ENCODE measurements around the gene PXN. TPM values are rescaled to one million over a fixed set of nuclear protein-coding genes. Genes with fewer than 3 reads are reported as not detected.

PXN gene
- total and polyA plus RNA-seq, 2 of the 13 experiments (the other 11 are each of a cell fraction or from before 2014, with no cell fraction given): 13.6 to 14.2 TPM

DNA sequence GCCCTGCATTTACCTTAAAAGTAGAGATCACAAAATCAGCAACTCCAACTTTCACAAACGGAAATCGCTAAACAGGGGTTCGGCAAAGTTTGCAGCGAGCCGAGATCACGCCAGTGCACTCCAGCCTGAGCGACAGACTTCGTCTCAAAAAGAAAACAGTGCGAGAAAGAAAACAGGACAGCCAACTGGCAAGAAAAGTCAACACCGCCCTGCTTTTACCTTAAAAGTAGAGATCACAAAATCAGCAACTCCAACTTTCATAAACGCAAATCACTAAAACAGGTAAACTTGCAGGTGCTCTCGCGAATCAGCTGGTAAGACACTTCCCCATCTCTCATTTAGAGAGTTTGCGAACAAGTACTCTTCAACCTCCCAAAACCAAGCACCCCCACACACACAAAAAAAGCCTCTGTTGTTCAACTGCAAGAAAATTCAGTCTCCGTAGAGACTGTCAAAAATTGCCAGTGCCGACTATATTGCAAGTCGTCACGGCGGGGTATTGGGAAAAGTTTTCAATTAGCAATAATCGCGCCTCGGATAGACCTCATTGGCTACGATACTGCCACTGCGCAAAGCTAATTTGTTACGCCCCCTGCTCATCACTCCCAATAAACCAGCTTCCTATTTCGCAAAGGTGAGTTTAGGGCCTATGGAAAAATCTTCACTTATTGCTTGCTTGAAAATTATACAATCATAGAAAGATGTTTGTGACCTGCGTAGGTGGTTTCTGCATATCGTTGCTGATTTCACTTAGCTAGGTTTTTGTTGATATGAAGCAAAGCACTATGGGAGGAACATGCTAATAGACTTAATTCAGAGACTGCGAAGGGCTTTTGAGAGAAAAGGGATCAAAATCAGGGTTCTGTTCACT lies 27.4 kb upstream of the PXN start, which contains the start of gene RNU4-1 (continued):
- no peak for TF ChIP-seq FOXO1 (CRISPR knock-in tag; IDR thresholded peaks at IDR 0.05)
- TF ChIP-seq RXRB (CRISPR knock-in tag; IDR thresholded peaks at IDR 0.05; ENCODE audit: borderline replicate concordance): peak; percentile 80
- TF ChIP-seq ATF7 (IDR thresholded peaks at IDR 0.05): no peak
- TF ChIP-seq ATF7 (CRISPR knock-in tag; IDR thresholded peaks at IDR 0.05): no peak; the same call in 1 of the 2 replicates
- TF ChIP-seq ZNF256 (CRISPR knock-in tag; conservative IDR thresholded peaks at IDR 0.05): 0 out of 2 replicates have a peak, but pooled peaks have one; percentile 54
- peak in 1 of 2 experiments; percentile 88; a peak in 2 of 4 replicates for TF ChIP-seq KLF16 (CRISPR knock-in tag; IDR thresholded peaks at IDR 0.05)
- no peak for TF ChIP-seq NFRKB (IDR thresholded peaks at IDR 0.05)
- TF ChIP-seq PITX1 (CRISPR knock-in tag; IDR thresholded peaks at IDR 0.05): no peak
- TF ChIP-seq, protein P1, sequence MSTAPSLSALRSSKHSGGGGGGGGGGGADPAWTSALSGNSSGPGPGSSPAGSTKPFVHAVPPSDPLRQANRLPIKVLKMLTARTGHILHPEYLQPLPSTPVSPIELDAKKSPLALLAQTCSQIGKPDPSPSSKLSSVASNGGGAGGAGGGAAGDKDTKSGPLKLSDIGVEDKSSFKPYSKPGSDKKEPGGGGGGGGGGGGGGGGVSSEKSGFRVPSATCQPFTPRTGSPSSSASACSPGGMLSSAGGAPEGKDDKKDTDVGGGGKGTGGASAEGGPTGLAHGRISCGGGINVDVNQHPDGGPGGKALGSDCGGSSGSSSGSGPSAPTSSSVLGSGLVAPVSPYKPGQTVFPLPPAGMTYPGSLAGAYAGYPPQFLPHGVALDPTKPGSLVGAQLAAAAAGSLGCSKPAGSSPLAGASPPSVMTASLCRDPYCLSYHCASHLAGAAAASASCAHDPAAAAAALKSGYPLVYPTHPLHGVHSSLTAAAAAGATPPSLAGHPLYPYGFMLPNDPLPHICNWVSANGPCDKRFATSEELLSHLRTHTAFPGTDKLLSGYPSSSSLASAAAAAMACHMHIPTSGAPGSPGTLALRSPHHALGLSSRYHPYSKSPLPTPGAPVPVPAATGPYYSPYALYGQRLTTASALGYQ (CRISPR knock-in tag; IDR thresholded peaks at IDR 0.05): peak; percentile 72
- TF ChIP-seq ELF3 (CRISPR knock-in tag; IDR thresholded peaks at IDR 0.05): 0 out of 2 replicates have a peak, but pooled peaks have one; percentile 41
- TF ChIP-seq, protein P2, sequence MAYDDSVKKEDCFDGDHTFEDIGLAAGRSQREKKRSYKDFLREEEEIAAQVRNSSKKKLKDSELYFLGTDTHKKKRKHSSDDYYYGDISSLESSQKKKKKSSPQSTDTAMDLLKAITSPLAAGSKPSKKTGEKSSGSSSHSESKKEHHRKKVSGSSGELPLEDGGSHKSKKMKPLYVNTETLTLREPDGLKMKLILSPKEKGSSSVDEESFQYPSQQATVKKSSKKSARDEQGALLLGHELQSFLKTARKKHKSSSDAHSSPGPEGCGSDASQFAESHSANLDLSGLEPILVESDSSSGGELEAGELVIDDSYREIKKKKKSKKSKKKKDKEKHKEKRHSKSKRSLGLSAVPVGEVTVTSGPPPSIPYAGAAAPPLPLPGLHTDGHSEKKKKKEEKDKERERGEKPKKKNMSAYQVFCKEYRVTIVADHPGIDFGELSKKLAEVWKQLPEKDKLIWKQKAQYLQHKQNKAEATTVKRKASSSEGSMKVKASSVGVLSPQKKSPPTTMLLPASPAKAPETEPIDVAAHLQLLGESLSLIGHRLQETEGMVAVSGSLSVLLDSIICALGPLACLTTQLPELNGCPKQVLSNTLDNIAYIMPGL (CRISPR knock-in tag; IDR thresholded peaks at IDR 0.05; ENCODE audit: borderline replicate concordance in 1 of 2, low read depth in 1 of 2): no peak
- TF ChIP-seq, protein P3, sequence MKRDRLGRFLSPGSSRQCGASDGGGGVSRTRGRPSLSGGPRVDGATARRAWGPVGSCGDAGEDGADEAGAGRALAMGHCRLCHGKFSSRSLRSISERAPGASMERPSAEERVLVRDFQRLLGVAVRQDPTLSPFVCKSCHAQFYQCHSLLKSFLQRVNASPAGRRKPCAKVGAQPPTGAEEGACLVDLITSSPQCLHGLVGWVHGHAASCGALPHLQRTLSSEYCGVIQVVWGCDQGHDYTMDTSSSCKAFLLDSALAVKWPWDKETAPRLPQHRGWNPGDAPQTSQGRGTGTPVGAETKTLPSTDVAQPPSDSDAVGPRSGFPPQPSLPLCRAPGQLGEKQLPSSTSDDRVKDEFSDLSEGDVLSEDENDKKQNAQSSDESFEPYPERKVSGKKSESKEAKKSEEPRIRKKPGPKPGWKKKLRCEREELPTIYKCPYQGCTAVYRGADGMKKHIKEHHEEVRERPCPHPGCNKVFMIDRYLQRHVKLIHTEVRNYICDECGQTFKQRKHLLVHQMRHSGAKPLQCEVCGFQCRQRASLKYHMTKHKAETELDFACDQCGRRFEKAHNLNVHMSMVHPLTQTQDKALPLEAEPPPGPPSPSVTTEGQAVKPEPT (CRISPR knock-in tag; IDR thresholded peaks at IDR 0.05; ENCODE audit: low read depth): no peak
- TF ChIP-seq, protein P4, sequence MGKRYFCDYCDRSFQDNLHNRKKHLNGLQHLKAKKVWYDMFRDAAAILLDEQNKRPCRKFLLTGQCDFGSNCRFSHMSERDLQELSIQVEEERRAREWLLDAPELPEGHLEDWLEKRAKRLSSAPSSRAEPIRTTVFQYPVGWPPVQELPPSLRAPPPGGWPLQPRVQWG (CRISPR knock-in tag; IDR thresholded peaks at IDR 0.05; ENCODE audit: borderline replicate concordance, low read depth): no peak
- TF ChIP-seq, protein P5, sequence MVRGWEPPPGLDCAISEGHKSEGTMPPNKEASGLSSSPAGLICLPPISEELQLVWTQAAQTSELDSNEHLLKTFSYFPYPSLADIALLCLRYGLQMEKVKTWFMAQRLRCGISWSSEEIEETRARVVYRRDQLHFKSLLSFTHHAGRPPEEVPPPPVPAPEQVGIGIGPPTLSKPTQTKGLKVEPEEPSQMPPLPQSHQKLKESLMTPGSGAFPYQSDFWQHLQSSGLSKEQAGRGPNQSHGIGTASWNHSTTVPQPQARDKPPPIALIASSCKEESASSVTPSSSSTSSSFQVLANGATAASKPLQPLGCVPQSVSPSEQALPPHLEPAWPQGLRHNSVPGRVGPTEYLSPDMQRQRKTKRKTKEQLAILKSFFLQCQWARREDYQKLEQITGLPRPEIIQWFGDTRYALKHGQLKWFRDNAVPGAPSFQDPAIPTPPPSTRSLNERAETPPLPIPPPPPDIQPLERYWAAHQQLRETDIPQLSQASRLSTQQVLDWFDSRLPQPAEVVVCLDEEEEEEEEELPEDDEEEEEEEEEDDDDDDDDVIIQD (CRISPR knock-in tag; IDR thresholded peaks at IDR 0.05; ENCODE audit: low read depth): peak; percentile 27; the same call in 1 of the 2 replicates
- 0 out of 2 replicates have a peak, but pooled peaks have one; percentile 1 for TF ChIP-seq STAG1 (CRISPR knock-in tag; IDR thresholded peaks at IDR 0.05)
- no peak for TF ChIP-seq ZNF468 (CRISPR knock-in tag; IDR thresholded peaks at IDR 0.05)
- TF ChIP-seq CHD2 (IDR thresholded peaks at IDR 0.05; ENCODE audit: low read depth, low read length): no peak
- TF ChIP-seq KLF11 (CRISPR knock-in tag; IDR thresholded peaks at IDR 0.05): peak; percentile 69; the same call in 1 of the 2 replicates
- TF ChIP-seq ZNF556 (CRISPR knock-in tag; IDR thresholded peaks at IDR 0.05; ENCODE audit: borderline replicate concordance): no peak; the same call in 1 of the 2 replicates
- 0 out of 2 replicates have a peak, but pooled peaks have one; percentile 45 for TF ChIP-seq ZNF773 (CRISPR knock-in tag; IDR thresholded peaks at IDR 0.05; ENCODE audit: borderline replicate concordance)
- no peak for TF ChIP-seq CREB1 (IDR thresholded peaks at IDR 0.05)
- peak; percentile 80 for TF ChIP-seq CREB1 (CRISPR knock-in tag; IDR thresholded peaks at IDR 0.05)
- no peak; the same call in 1 of the 2 replicates for TF ChIP-seq ZNF652 (CRISPR knock-in tag; IDR thresholded peaks at IDR 0.05; ENCODE audit: borderline replicate concordance, low read depth)

Data from HepG2 (cell line).